Loucy (cell line): ENCODE measurements around the gene CYLD.

ENCODE experiments used
- CTCF ChIP-seq: fragments of 200-600 bp; sonication (generic); conservative IDR thresholded peaks from 2 replicates; pipeline ENCODE4 v1.5.1; 2014; ENCODE audit warnings: mild to moderate bottlenecking, antibody characterized with exemption, low read length
- EZH2phosphoT487 ChIP-seq: fragments of 200-600 bp; IDR thresholded peaks from 2 replicates; pipeline ENCODE4 v1.6.1; 2018; ENCODE audit warnings: antibody characterized with exemption, mild to moderate bottlenecking, moderate library complexity, borderline replicate concordance

GRCh38 chr16:50692644-50692998 lies 49.3 kb upstream of the CYLD start:
- TF ChIP-seq CTCF (no peak), EZH2phosphoT487 (no peak)
